MCF 10A (cell line): ENCODE data around the gene SEMA3G. TPM values are rescaled to one million over a fixed set of nuclear protein-coding genes. Genes with fewer than 3 reads are reported as not detected.

ENCODE experiments used
- BruUV-seq: library from RNA; stranded (reverse); fragments of 400-500 nt; replicated peaks from 2 replicates; lab custom pipeline; 2021; lab: Mats Ljungman, UMichigan
- CTCF ChIA-PET: fragments of 300-600 bp; sonication (Branson Sonifier 250); formaldehyde crosslinking; extraction: SDS; loops from one replicate; lab custom pipeline; 2021; ENCODE audit warnings: antibody characterized with exemption, inconsistent platforms; lab: Yijun Ruan, JAX
- POLR2A ChIA-PET: fragments of 300-600, 350-650 bp; sonication (Branson Sonifier 250); formaldehyde crosslinking; extraction: SDS; loops from one replicate; lab custom pipeline; 2020; ENCODE audit warnings: antibody characterized with exemption, inconsistent platforms; lab: Yijun Ruan, JAX
- DNase-seq: peaks from one replicate; pipeline ENCODE4 v3.0.0-alpha.2; 2018; ENCODE audit not compliant: unreplicated experiment
- H3K27ac Mint-ChIP-seq: one replicate; pipeline ENCODE4 v1.8.0; 2022; ENCODE audit warnings: mild to moderate bottlenecking, low read depth, mixed read lengths; ENCODE audit not compliant: unreplicated experiment
- H3K27me3 Mint-ChIP-seq: one replicate; pipeline ENCODE4 v1.8.0; 2022; ENCODE audit warnings: mixed read lengths; ENCODE audit not compliant: insufficient read depth, unreplicated experiment
- H3K36me3 Mint-ChIP-seq: one replicate; pipeline ENCODE4 v1.8.0; 2022; ENCODE audit warnings: mild to moderate bottlenecking, moderate library complexity, mixed read lengths; ENCODE audit not compliant: insufficient read depth, unreplicated experiment
- H3K4me1 Mint-ChIP-seq: one replicate; pipeline ENCODE4 v1.8.0; 2022; ENCODE audit warnings: mixed read lengths; ENCODE audit not compliant: insufficient read depth, unreplicated experiment
- H3K4me3 Mint-ChIP-seq: one replicate; pipeline ENCODE4 v1.8.0; 2022; ENCODE audit warnings: mild to moderate bottlenecking, moderate library complexity, mixed read lengths; ENCODE audit not compliant: unreplicated experiment
- H3K9me3 Mint-ChIP-seq: one replicate; pipeline ENCODE4 v1.8.0; 2022; ENCODE audit warnings: mixed read lengths; ENCODE audit not compliant: unreplicated experiment
- CTCF ChIP-seq: fragments of 200-600 bp; IDR thresholded peaks from one replicate; pipeline ENCODE4 v1.8.0; 2022; ENCODE audit warnings: antibody characterized with exemption, mild to moderate bottlenecking; ENCODE audit not compliant: unreplicated experiment
- intact Hi-C: fragments of 100-400 bp; cut with micrococcal nuclease; formaldehyde crosslinking; loops from 2 replicates; pipeline ENCODE4 v1.14.1; 2022
- total RNA-seq: library from RNA; stranded (reverse); gene quantifications from 2 replicates; pipeline ENCODE4 v1.2.3, GENCODE V29; 2022

SEMA3G gene
- total RNA-seq, 1 experiment from 2014 or later: 0.12 TPM

DNA sequence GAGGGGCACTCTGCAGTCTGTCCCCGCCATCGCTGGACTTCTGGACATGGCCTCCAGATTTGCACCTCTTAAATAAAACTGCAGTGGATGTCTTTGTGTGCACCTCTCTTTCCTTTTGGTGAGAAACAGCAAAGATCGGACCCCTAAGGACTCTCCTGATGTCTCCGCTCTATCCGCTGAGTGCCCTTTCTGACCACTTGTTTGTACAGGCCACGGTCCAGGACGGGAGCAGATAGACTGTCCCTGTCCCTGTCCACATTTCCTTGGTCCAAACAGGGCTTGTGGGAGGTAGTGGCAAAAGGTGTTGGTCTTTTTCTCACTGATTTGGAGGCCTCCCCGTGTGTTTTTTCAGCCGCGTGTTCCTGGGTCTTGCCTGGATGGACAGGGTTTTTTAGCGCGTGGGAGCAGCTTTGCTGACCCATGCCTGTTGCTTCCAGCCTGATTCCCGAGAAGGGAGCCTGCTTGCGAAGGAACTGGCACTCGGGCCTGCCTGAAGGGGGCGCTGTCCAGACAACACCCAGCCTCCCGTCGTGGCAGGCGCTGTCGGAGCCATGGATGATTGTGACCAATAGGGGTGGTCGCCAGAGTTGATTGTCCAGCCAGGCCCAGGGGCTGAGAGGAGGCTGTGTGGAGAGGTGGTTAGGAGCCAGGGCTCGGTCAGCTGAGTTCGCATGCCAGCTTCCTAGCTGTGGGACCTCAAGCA, 37.1 kb upstream of the SEMA3G start:
- Mint-ChIP-seq H3K27ac (no peak overlapping the region), H3K36me3 (peaks cover 35% of the 10 kb centered on the region), H3K4me3 (no peak overlapping the region), H3K4me1 (no peaks in the 10 kb centered on the region), H3K27me3 (no peaks in the 10 kb centered on the region), H3K9me3 (no peaks in the 10 kb centered on the region)
- BruUV-seq: no TSS peak
- peak; percentile 34 for TF ChIP-seq CTCF
- no peak for DNase-seq
- CTCF ChIA-PET: interaction anchor here (0.5 to 1.2 kb wide), 4 partner anchors 9 to 91 kb away, joined by 3 to 5 read pairs (median 4); no protein-coding TSS in a partner anchor
- intact Hi-C loops: no loop called here
- POLR2A ChIA-PET: interaction anchor here (0.8 kb wide), 1 partner anchor 54 kb away, joined by 3 read pairs; the partner anchor contains the start of gene UQCC5

GRCh38 chr3:52480768-52481715, 36.1 kb upstream of the SEMA3G start:
- Mint-ChIP-seq H3K27ac (no peak overlapping the region), H3K4me1 (no peaks in the 10 kb centered on the region), H3K36me3 (peaks cover 38% of the 10 kb centered on the region), H3K27me3 (no peaks in the 10 kb centered on the region), H3K9me3 (no peaks in the 10 kb centered on the region), H3K4me3 (no peak overlapping the region)
- no peak for TF ChIP-seq CTCF
- no TSS peak for BruUV-seq
- DNase-seq: no peak
- ChIA-PET CTCF (no interaction called here), POLR2A (interaction anchor here (0.5 kb wide), 1 partner anchor 12 kb away, joined by 3 read pairs; no protein-coding TSS in a partner anchor)
- intact Hi-C loops: no loop called here

GRCh38 chr3:52479877-52480575, 35.1 kb upstream of the SEMA3G start:
- ChIA-PET POLR2A (no interaction called here), CTCF (interaction anchor here (0.7 kb wide), 1 partner anchor 12 kb away, joined by 3 read pairs; no protein-coding TSS in a partner anchor)
- Mint-ChIP-seq H3K4me3 (no peak overlapping the region), H3K4me1 (no peaks in the 10 kb centered on the region), H3K27ac (no peak overlapping the region), H3K9me3 (no peaks in the 10 kb centered on the region), H3K36me3 (peaks cover 47% of the 10 kb centered on the region), H3K27me3 (no peaks in the 10 kb centered on the region)
- no TSS peak for BruUV-seq
- no peak for DNase-seq
- intact Hi-C loops: loop anchor here (10.0 kb wide), 1 partner anchor 55 kb away; the partner anchor contains the start of genes NT5DC2 and UQCC5
- no peak for TF ChIP-seq CTCF
